Measurements from ENCODE around the gene ZNF483. TPM values are rescaled to one million over a fixed set of nuclear protein-coding genes. Genes with fewer than 3 reads are reported as not detected.
"Not testable (repeated sequence)": the region's sequence is repeated elsewhere in the genome, so short reads cannot be mapped to it uniquely, and the experiment has no call there.

ZNF483 gene
- polyA plus RNA-seq, 1 donor (not counting 4 experiments of a cell fraction or from before 2014, with no cell fraction given), result 0.90 TPM

DNA sequence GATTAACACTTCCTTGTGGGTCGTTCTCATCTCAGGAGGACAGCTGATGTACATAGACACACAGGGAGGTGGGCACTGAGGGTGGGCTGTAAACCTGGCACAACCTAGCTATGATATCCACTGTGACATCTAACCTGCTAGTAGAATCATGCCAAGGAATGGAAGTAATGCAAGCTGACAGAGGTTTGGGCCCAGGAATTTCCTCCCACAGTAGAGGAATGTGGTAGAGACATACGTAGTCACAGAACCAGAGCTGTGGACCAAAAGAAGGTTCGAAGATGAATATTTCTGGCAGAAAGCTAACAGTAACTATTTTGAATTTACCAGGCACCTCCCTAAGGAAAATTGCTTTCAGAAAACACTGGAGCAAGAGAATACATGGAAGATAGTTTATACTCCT is 90.9 kb downstream of the ZNF483 start:
- FAIRE-seq, result no peak
- Histone ChIP-seq H4K20me1 (ENCODE audit: control insufficient read depth, extremely low read depth, insufficient read depth, low read length) (no peaks in the 10 kb centered on the region), H3K27me3 (ENCODE audit: control insufficient read depth, extremely low read depth, insufficient read depth, low read length) (no peaks in the 10 kb centered on the region), H3K9me1 (ENCODE audit: control insufficient read depth, extremely low read depth, insufficient read depth, low read length) (no peaks in the 10 kb centered on the region), H3K4me1 (ENCODE audit: control insufficient read depth, extremely low read depth, insufficient read depth, low read length) (no peaks in the 10 kb centered on the region), H3K36me3 (ENCODE audit: control insufficient read depth in 2 of 2, extremely low read depth in 1 of 2, insufficient read depth in 2 of 2, low read length in 2 of 2) (no peaks in the 10 kb centered on the region), H3K9ac (ENCODE audit: control insufficient read depth, extremely low read depth, insufficient read depth, low read length) (no peak overlapping the region), H3K27ac (ENCODE audit: control insufficient read depth, insufficient read depth, low read length) (no peak overlapping the region), H3K4me2 (ENCODE audit: control insufficient read depth, extremely low read depth, insufficient read depth, low read depth, low read length) (no peak overlapping the region), H2AFZ (ENCODE audit: control insufficient read depth, low read length) (no peak overlapping the region), H3K79me2 (ENCODE audit: control insufficient read depth, insufficient read depth, low read length) (no peaks in the 10 kb centered on the region), H3K9me3 (ENCODE audit: control insufficient read depth, low read depth, low read length) (no peaks in the 10 kb centered on the region), H3K4me3 (ENCODE audit: control insufficient read depth in 2 of 3, extremely low read depth in 1 of 3, insufficient read depth in 2 of 3, low read depth in 1 of 3, low read length in 3 of 3) (no peak overlapping the region)
- dilution Hi-C loops (cut with MboI; ENCODE audit: extremely low pct_ligation_motif_present, low sequenced_read_pairs), result no loop called here
- no peak for DNase-seq (ENCODE audit: low read depth, low spot score)
- TF ChIP-seq EZH2 (IDR thresholded peaks at IDR 0.05; ENCODE audit: low read length), result no peak
- TF ChIP-seq, protein P1, sequence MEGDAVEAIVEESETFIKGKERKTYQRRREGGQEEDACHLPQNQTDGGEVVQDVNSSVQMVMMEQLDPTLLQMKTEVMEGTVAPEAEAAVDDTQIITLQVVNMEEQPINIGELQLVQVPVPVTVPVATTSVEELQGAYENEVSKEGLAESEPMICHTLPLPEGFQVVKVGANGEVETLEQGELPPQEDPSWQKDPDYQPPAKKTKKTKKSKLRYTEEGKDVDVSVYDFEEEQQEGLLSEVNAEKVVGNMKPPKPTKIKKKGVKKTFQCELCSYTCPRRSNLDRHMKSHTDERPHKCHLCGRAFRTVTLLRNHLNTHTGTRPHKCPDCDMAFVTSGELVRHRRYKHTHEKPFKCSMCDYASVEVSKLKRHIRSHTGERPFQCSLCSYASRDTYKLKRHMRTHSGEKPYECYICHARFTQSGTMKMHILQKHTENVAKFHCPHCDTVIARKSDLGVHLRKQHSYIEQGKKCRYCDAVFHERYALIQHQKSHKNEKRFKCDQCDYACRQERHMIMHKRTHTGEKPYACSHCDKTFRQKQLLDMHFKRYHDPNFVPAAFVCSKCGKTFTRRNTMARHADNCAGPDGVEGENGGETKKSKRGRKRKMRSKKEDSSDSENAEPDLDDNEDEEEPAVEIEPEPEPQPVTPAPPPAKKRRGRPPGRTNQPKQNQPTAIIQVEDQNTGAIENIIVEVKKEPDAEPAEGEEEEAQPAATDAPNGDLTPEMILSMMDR (optimal IDR thresholded peaks at IDR 0.05 in 1 of 3, IDR thresholded peaks at IDR 0.05 in 1 of 3, conservative IDR thresholded peaks at IDR 0.05 in 1 of 3; ENCODE audit: extremely low read depth in 1 of 3, insufficient read depth in 2 of 3, low read length in 3 of 3), result no peak

DNA sequence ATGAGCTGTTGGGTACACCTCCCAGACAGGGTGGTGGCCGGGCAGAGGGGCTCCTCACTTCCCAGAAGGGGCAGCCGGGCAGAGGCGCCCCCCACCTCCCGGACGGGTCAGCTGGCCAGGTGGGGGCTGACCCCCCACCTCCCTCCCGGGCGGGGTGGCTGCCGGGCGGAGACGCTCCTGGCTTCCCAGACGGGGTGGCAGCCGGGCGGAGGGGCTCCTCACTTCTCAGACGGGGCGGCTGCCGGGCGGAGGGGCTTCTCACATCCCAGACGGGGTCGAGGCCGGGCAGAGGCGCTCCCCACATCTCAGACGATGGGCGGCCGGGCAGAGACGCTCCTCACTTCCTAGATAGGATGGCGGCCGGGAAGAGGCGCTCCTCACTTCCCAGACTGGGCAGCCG is 92.4 kb downstream of the ZNF483 start:
- dilution Hi-C loops (cut with MboI; ENCODE audit: extremely low pct_ligation_motif_present, low sequenced_read_pairs); H3K9me3 ChIP-seq (ENCODE audit: control insufficient read depth, low read depth, low read length); H3K4me3 ChIP-seq (ENCODE audit: control insufficient read depth in 2 of 3, extremely low read depth in 1 of 3, insufficient read depth in 2 of 3, low read depth in 1 of 3, low read length in 3 of 3); H3K9ac ChIP-seq (ENCODE audit: control insufficient read depth, extremely low read depth, insufficient read depth, low read length); H2AFZ ChIP-seq (ENCODE audit: control insufficient read depth, low read length); DNase-seq (ENCODE audit: low read depth, low spot score); H3K9me1 ChIP-seq (ENCODE audit: control insufficient read depth, extremely low read depth, insufficient read depth, low read length); H3K79me2 ChIP-seq (ENCODE audit: control insufficient read depth, insufficient read depth, low read length); H3K4me2 ChIP-seq (ENCODE audit: control insufficient read depth, extremely low read depth, insufficient read depth, low read depth, low read length); H3K36me3 ChIP-seq (ENCODE audit: control insufficient read depth in 2 of 2, extremely low read depth in 1 of 2, insufficient read depth in 2 of 2, low read length in 2 of 2); FAIRE-seq; H3K27me3 ChIP-seq (ENCODE audit: control insufficient read depth, extremely low read depth, insufficient read depth, low read length); H4K20me1 ChIP-seq (ENCODE audit: control insufficient read depth, extremely low read depth, insufficient read depth, low read length); H3K4me1 ChIP-seq (ENCODE audit: control insufficient read depth, extremely low read depth, insufficient read depth, low read length); H3K27ac ChIP-seq (ENCODE audit: control insufficient read depth, insufficient read depth, low read length): not testable (repeated sequence)

- dilution Hi-C loops (cut with MboI; ENCODE audit: extremely low pct_ligation_motif_present, low sequenced_read_pairs), result no loop called here
- no peak overlapping the region for H3K27ac ChIP-seq (ENCODE audit: control insufficient read depth, insufficient read depth, low read length)
- H4K20me1 ChIP-seq (ENCODE audit: control insufficient read depth, extremely low read depth, insufficient read depth, low read length), result no peaks in the 10 kb centered on the region
- H3K27me3 ChIP-seq (ENCODE audit: control insufficient read depth, extremely low read depth, insufficient read depth, low read length), result no peaks in the 10 kb centered on the region
- no peaks in the 10 kb centered on the region for H3K79me2 ChIP-seq (ENCODE audit: control insufficient read depth, insufficient read depth, low read length)
- H3K4me2 ChIP-seq (ENCODE audit: control insufficient read depth, extremely low read depth, insufficient read depth, low read depth, low read length), result no peak overlapping the region
- H2AFZ ChIP-seq (ENCODE audit: control insufficient read depth, low read length), result no peak overlapping the region
- H3K9me3 ChIP-seq (ENCODE audit: control insufficient read depth, low read depth, low read length), result no peaks in the 10 kb centered on the region
- no peaks in the 10 kb centered on the region for H3K4me1 ChIP-seq (ENCODE audit: control insufficient read depth, extremely low read depth, insufficient read depth, low read length)
- no peak for DNase-seq (ENCODE audit: low read depth, low spot score)
- H3K9me1 ChIP-seq (ENCODE audit: control insufficient read depth, extremely low read depth, insufficient read depth, low read length), result no peaks in the 10 kb centered on the region
- H3K4me3 ChIP-seq (ENCODE audit: control insufficient read depth in 2 of 3, extremely low read depth in 1 of 3, insufficient read depth in 2 of 3, low read depth in 1 of 3, low read length in 3 of 3), result no peak overlapping the region
- no peak overlapping the region for H3K9ac ChIP-seq (ENCODE audit: control insufficient read depth, extremely low read depth, insufficient read depth, low read length)
- FAIRE-seq, result no peak
- TF ChIP-seq, protein P1 (optimal IDR thresholded peaks at IDR 0.05 in 1 of 3, IDR thresholded peaks at IDR 0.05 in 1 of 3, conservative IDR thresholded peaks at IDR 0.05 in 1 of 3; ENCODE audit: extremely low read depth in 1 of 3, insufficient read depth in 2 of 3, low read length in 3 of 3), result peak; percentile 76 to 98 (median 92)
- no peak for TF ChIP-seq EZH2 (IDR thresholded peaks at IDR 0.05; ENCODE audit: low read length)
- H3K36me3 ChIP-seq (ENCODE audit: control insufficient read depth in 2 of 2, extremely low read depth in 1 of 2, insufficient read depth in 2 of 2, low read length in 2 of 2), result no peaks in the 10 kb centered on the region
These were observed 97.0 kb downstream of the ZNF483 start for GRCh38 chr9:111621895-111622480.

Measured in keratinocyte (primary cell).